Measurements from ENCODE around the gene SYNGAP1. TPM values are rescaled to one million over a fixed set of nuclear protein-coding genes. Genes with fewer than 3 reads are reported as not detected.
A peak's percentile ranks its signal among the peaks of the same experiment; 100 is the strongest.

Gene SYNGAP1
- total RNA-seq, 1 experiment from 2014 or later = 29.0 TPM

GRCh38 chr6:33420491-33421343 lies 852 bp downstream of the SYNGAP1 start:
- no peaks in the 10 kb centered on the region; the same call in 1 of the 2 replicates for H3K36me3 ChIP-seq (ENCODE audit: control insufficient read depth, insufficient read depth, low read length)
- ATAC-seq = no peak
- peak overlapping the region; percentile 8 to 38; a peak in 3 of 4 replicates for H3K4me3 ChIP-seq (ENCODE audit: low read depth in 2 of 2, low read length in 2 of 2)
- H3K9me3 ChIP-seq (ENCODE audit: control insufficient read depth, insufficient read depth, low read depth, low read length) = no peaks in the 10 kb centered on the region
- ChIA-PET CTCF (no interaction called here), POLR2A (no interaction called here)
- no peaks in the 10 kb centered on the region for H3K27me3 ChIP-seq (ENCODE audit: control insufficient read depth, insufficient read depth, low read length)
- no peak for TF ChIP-seq POLR2AphosphoS5 (IDR thresholded peaks at IDR 0.05; ENCODE audit: low read depth, low read length)
- TF ChIP-seq CTCF (IDR thresholded peaks at IDR 0.05) = no peak
- no peak for TF ChIP-seq TCF7L2 (IDR thresholded peaks at IDR 0.05; ENCODE audit: low read depth, low read length)
- no peak for TF ChIP-seq REST (IDR thresholded peaks at IDR 0.05; ENCODE audit: insufficient read depth in 1 of 2, low read depth in 2 of 2, low read length in 1 of 2)
- no peak for TF ChIP-seq SIN3A (IDR thresholded peaks at IDR 0.05; ENCODE audit: borderline replicate concordance, insufficient read depth, low read depth, low read length)
- intact Hi-C loops (cut with micrococcal nuclease; ENCODE audit: unreplicated experiment) (no loop called here), in situ Hi-C loops (cut with HindIII; ENCODE audit: low pct_unique_long_range_greater_than_20kb, low sequenced_read_pairs) (no loop called here)
- no TSS peak for BruUV-seq (replicated peaks)
- peaks cover 31% of the 10 kb centered on the region for H3K4me1 ChIP-seq (ENCODE audit: control insufficient read depth, insufficient read depth, low read length)
- DNase-seq (ENCODE audit: low read depth, low spot score) = no peak
- H3K27ac ChIP-seq (ENCODE audit: low read length) = peak overlapping the region; percentile 51

- TF ChIP-seq CTCF (IDR thresholded peaks at IDR 0.05) (no peak), SIN3A (IDR thresholded peaks at IDR 0.05; ENCODE audit: borderline replicate concordance, insufficient read depth, low read depth, low read length) (no peak), REST (IDR thresholded peaks at IDR 0.05; ENCODE audit: insufficient read depth in 1 of 2, low read depth in 2 of 2, low read length in 1 of 2) (no peak), POLR2AphosphoS5 (IDR thresholded peaks at IDR 0.05; ENCODE audit: low read depth, low read length) (no peak), TCF7L2 (IDR thresholded peaks at IDR 0.05; ENCODE audit: low read depth, low read length) (no peak)
- in situ Hi-C loops (cut with HindIII; ENCODE audit: low pct_unique_long_range_greater_than_20kb, low sequenced_read_pairs) (no loop called here), intact Hi-C loops (cut with micrococcal nuclease; ENCODE audit: unreplicated experiment) (no loop called here)
- Histone ChIP-seq H3K36me3 (ENCODE audit: control insufficient read depth, insufficient read depth, low read length) (no peaks in the 10 kb centered on the region; the same call in 1 of the 2 replicates), H3K27me3 (ENCODE audit: control insufficient read depth, insufficient read depth, low read length) (no peaks in the 10 kb centered on the region), H3K9me3 (ENCODE audit: control insufficient read depth, insufficient read depth, low read depth, low read length) (no peaks in the 10 kb centered on the region), H3K27ac (ENCODE audit: low read length) (no peak overlapping the region), H3K4me1 (ENCODE audit: control insufficient read depth, insufficient read depth, low read length) (peaks cover 25% of the 10 kb centered on the region), H3K4me3 (ENCODE audit: low read depth in 2 of 2, low read length in 2 of 2) (no peak overlapping the region)
- ChIA-PET CTCF (no interaction called here), POLR2A (no interaction called here)
- no TSS peak for BruUV-seq (replicated peaks)
- no peak for ATAC-seq
- no peak for DNase-seq (ENCODE audit: low read depth, low spot score)
These were observed 1.4 kb downstream of the SYNGAP1 start for GRCh38 chr6:33421344-33421643.

All from Panc1 (cell line).